Measurements from ENCODE around the gene VASP. TPM values are rescaled to one million over a fixed set of nuclear protein-coding genes. Genes with fewer than 3 reads are reported as not detected.

The VASP gene
- total RNA-seq, 1 experiment from 2014 or later = 152 TPM

DNA sequence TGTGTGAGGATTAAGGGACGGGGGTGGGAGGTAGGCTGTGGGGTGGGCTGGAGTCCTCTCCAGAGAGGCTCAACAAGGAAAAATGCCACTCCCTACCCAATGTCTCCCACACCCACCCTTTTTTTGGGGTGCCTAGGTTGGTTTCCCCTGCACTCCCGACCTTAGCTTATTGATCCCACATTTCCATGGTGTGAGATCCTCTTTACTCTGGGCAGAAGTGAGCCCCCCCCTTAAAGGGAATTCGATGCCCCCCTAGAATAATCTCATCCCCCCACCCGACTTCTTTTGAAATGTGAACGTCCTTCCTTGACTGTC, 34.0 kb upstream of the VASP start:
- Histone ChIP-seq H3K36me3 (ENCODE audit: control insufficient read depth in 1 of 2, insufficient read depth in 2 of 2, low read length in 2 of 2) (no peaks in the 10 kb centered on the region; a peak in 1 of 4 replicates), H2AFZ (ENCODE audit: low read depth, low read length, poor library complexity, severe bottlenecking) (no peak overlapping the region), H3K4me3 (replicated peaks in 1 of 2; ENCODE audit: low read depth in 1 of 2, low read length in 2 of 2) (no peak overlapping the region), H3K79me2 (ENCODE audit: insufficient read depth, low read length) (peaks cover 19% of the 10 kb centered on the region; the same call in 1 of the 2 replicates), H3K9me3 (ENCODE audit: control insufficient read depth in 1 of 2, insufficient read depth in 1 of 2, low read depth in 1 of 2, low read length in 2 of 2) (no peaks in the 10 kb centered on the region), H3K9ac (ENCODE audit: low read length) (no peak overlapping the region), H3K27ac (ENCODE audit: low read depth, low read length) (no peak overlapping the region), H3K4me1 (ENCODE audit: control insufficient read depth in 1 of 2, insufficient read depth in 2 of 2, low read length in 2 of 2) (peaks cover 9 to 22% of the 10 kb centered on the region in 2 experiments), H3K9me2 (ENCODE audit: insufficient read depth) (no peaks in the 10 kb centered on the region), H3K27me3 (ENCODE audit: insufficient read depth, low read length) (no peaks in the 10 kb centered on the region), H3K4me2 (ENCODE audit: low read length) (no peak overlapping the region), H4K20me1 (ENCODE audit: insufficient read depth) (no peaks in the 10 kb centered on the region; the same call in 1 of the 2 replicates)
- intact Hi-C loops (cut with micrococcal nuclease) = no loop called here
- no peak for TF ChIP-seq EGR1 (IDR thresholded peaks at IDR 0.05; ENCODE audit: low read depth)
- no peak for TF ChIP-seq EZH2 (IDR thresholded peaks at IDR 0.05)
- TF ChIP-seq CBX3 (IDR thresholded peaks at IDR 0.05; ENCODE audit: low read depth) = no peak
- no peak for TF ChIP-seq YY1 (IDR thresholded peaks at IDR 0.05; ENCODE audit: extremely low read depth, insufficient replicate concordance, low read depth, low read length)
- TF ChIP-seq, protein P1, sequence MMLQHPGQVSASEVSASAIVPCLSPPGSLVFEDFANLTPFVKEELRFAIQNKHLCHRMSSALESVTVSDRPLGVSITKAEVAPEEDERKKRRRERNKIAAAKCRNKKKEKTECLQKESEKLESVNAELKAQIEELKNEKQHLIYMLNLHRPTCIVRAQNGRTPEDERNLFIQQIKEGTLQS (IDR thresholded peaks at IDR 0.05) = no peak
- no peak for TF ChIP-seq SP1 (IDR thresholded peaks at IDR 0.05; ENCODE audit: low read depth)
- no peak for TF ChIP-seq CTCF (IDR thresholded peaks at IDR 0.05 in 2 of 3, conservative IDR thresholded peaks at IDR 0.05 in 1 of 3; ENCODE audit: borderline replicate concordance in 1 of 3, insufficient read depth in 1 of 3, low read depth in 2 of 3, low read length in 2 of 3)
- no peak for TF ChIP-seq POLR2AphosphoS5 (IDR thresholded peaks at IDR 0.05; ENCODE audit: low read depth, low read length)
- TF ChIP-seq, protein P2, sequence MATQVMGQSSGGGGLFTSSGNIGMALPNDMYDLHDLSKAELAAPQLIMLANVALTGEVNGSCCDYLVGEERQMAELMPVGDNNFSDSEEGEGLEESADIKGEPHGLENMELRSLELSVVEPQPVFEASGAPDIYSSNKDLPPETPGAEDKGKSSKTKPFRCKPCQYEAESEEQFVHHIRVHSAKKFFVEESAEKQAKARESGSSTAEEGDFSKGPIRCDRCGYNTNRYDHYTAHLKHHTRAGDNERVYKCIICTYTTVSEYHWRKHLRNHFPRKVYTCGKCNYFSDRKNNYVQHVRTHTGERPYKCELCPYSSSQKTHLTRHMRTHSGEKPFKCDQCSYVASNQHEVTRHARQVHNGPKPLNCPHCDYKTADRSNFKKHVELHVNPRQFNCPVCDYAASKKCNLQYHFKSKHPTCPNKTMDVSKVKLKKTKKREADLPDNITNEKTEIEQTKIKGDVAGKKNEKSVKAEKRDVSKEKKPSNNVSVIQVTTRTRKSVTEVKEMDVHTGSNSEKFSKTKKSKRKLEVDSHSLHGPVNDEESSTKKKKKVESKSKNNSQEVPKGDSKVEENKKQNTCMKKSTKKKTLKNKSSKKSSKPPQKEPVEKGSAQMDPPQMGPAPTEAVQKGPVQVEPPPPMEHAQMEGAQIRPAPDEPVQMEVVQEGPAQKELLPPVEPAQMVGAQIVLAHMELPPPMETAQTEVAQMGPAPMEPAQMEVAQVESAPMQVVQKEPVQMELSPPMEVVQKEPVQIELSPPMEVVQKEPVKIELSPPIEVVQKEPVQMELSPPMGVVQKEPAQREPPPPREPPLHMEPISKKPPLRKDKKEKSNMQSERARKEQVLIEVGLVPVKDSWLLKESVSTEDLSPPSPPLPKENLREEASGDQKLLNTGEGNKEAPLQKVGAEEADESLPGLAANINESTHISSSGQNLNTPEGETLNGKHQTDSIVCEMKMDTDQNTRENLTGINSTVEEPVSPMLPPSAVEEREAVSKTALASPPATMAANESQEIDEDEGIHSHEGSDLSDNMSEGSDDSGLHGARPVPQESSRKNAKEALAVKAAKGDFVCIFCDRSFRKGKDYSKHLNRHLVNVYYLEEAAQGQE (IDR thresholded peaks at IDR 0.05; ENCODE audit: low read depth) = no peak
- no peak for TF ChIP-seq JUND (IDR thresholded peaks at IDR 0.05)
- no peak for TF ChIP-seq ZBTB33 (IDR thresholded peaks at IDR 0.05; ENCODE audit: extremely low read depth, insufficient replicate concordance, low read length)
- no peak for TF ChIP-seq POLR2A (IDR thresholded peaks at IDR 0.05; ENCODE audit: borderline replicate concordance, extremely low read depth, insufficient read depth, insufficient read length)
- no peak for TF ChIP-seq ZNF274 (IDR thresholded peaks at IDR 0.05; ENCODE audit: low read depth, low read length)
- no peak for TF ChIP-seq SRF (IDR thresholded peaks at IDR 0.05; ENCODE audit: low read depth)
- no peak for TF ChIP-seq ELF1 (IDR thresholded peaks at IDR 0.05; ENCODE audit: borderline replicate concordance, low read depth)
- ChIA-PET RAD21 (ENCODE audit: low non-redundant PET in 1 of 2, low total read pairs in 2 of 2, uncharacterized antibody in 2 of 2, unreplicated experiment in 2 of 2) (no interaction called here), POLR2A (no interaction called here), CTCF (interaction anchor here (0.6 kb wide), 1 partner anchor 33 kb away, joined by 4 read pairs; no protein-coding TSS in a partner anchor)
- BruUV-seq (replicated peaks) = no TSS peak
- ATAC-seq (no peak), DNase-seq (ENCODE audit: low read depth, low spot score) (no peak)
